ENCODE data around the gene PCK1. TPM values are rescaled to one million over a fixed set of nuclear protein-coding genes. Genes with fewer than 3 reads are reported as not detected.

The PCK1 gene
- total RNA-seq, 1 experiment from 2014 or later: 0.49 TPM

GRCh38 chr20:57612916-57613315, 52.0 kb downstream of the PCK1 start:
- H4K20me1 ChIP-seq (ENCODE audit: insufficient read depth): no peaks in the 10 kb centered on the region
- no peaks in the 10 kb centered on the region for H3K36me3 ChIP-seq (ENCODE audit: control insufficient read depth in 1 of 2, insufficient read depth in 2 of 2, low read length in 2 of 2)
- H3K4me2 ChIP-seq (ENCODE audit: low read length): no peak overlapping the region
- POLR2A ChIA-PET: no interaction called here
- DNase-seq (ENCODE audit: low read depth, low spot score): no peak
- TF ChIP-seq FOSL1 (IDR thresholded peaks at IDR 0.05; ENCODE audit: low read depth) (no peak), POLR2A (IDR thresholded peaks at IDR 0.05; ENCODE audit: borderline replicate concordance, extremely low read depth, insufficient read depth, insufficient read length) (no peak), YY1 (IDR thresholded peaks at IDR 0.05; ENCODE audit: extremely low read depth, insufficient replicate concordance, low read depth, low read length) (no peak), JUND (IDR thresholded peaks at IDR 0.05) (no peak), SP1 (IDR thresholded peaks at IDR 0.05; ENCODE audit: low read depth) (no peak), RAD21 (IDR thresholded peaks at IDR 0.05; ENCODE audit: low read depth) (no peak), SRF (IDR thresholded peaks at IDR 0.05; ENCODE audit: low read depth) (no peak), CBX3 (IDR thresholded peaks at IDR 0.05; ENCODE audit: low read depth) (no peak), TCF7L2 (IDR thresholded peaks at IDR 0.05; ENCODE audit: borderline replicate concordance, extremely low read depth, insufficient read depth, insufficient read length) (no peak), ZNF274 (IDR thresholded peaks at IDR 0.05; ENCODE audit: low read depth, low read length) (no peak)
- TF ChIP-seq, protein P1, sequence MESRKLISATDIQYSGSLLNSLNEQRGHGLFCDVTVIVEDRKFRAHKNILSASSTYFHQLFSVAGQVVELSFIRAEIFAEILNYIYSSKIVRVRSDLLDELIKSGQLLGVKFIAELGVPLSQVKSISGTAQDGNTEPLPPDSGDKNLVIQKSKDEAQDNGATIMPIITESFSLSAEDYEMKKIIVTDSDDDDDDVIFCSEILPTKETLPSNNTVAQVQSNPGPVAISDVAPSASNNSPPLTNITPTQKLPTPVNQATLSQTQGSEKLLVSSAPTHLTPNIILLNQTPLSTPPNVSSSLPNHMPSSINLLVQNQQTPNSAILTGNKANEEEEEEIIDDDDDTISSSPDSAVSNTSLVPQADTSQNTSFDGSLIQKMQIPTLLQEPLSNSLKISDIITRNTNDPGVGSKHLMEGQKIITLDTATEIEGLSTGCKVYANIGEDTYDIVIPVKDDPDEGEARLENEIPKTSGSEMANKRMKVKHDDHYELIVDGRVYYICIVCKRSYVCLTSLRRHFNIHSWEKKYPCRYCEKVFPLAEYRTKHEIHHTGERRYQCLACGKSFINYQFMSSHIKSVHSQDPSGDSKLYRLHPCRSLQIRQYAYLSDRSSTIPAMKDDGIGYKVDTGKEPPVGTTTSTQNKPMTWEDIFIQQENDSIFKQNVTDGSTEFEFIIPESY (IDR thresholded peaks at IDR 0.05; ENCODE audit: extremely low read depth, insufficient replicate concordance, low read length): no peak
- TF ChIP-seq, protein P2, sequence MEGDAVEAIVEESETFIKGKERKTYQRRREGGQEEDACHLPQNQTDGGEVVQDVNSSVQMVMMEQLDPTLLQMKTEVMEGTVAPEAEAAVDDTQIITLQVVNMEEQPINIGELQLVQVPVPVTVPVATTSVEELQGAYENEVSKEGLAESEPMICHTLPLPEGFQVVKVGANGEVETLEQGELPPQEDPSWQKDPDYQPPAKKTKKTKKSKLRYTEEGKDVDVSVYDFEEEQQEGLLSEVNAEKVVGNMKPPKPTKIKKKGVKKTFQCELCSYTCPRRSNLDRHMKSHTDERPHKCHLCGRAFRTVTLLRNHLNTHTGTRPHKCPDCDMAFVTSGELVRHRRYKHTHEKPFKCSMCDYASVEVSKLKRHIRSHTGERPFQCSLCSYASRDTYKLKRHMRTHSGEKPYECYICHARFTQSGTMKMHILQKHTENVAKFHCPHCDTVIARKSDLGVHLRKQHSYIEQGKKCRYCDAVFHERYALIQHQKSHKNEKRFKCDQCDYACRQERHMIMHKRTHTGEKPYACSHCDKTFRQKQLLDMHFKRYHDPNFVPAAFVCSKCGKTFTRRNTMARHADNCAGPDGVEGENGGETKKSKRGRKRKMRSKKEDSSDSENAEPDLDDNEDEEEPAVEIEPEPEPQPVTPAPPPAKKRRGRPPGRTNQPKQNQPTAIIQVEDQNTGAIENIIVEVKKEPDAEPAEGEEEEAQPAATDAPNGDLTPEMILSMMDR (IDR thresholded peaks at IDR 0.05 in 2 of 3, conservative IDR thresholded peaks at IDR 0.05 in 1 of 3; ENCODE audit: borderline replicate concordance in 1 of 3, insufficient read depth in 1 of 3, low read depth in 2 of 3, low read length in 2 of 3): no peak
- H3K27ac ChIP-seq (ENCODE audit: low read depth, low read length): no peak overlapping the region
- BruUV-seq (replicated peaks): no TSS peak
- CTCF ChIA-PET: interaction anchor here (1.7 kb wide), 1 partner anchor 10 kb away, joined by 6 read pairs; no protein-coding TSS in a partner anchor
- no peaks in the 10 kb centered on the region for H3K9me2 ChIP-seq (ENCODE audit: insufficient read depth)
- H3K9me3 ChIP-seq (ENCODE audit: control insufficient read depth in 1 of 2, insufficient read depth in 1 of 2, low read depth in 1 of 2, low read length in 2 of 2): no peaks in the 10 kb centered on the region
- no peak overlapping the region for H3K4me3 ChIP-seq (replicated peaks in 1 of 2; ENCODE audit: low read depth in 1 of 2, low read length in 2 of 2)
- no peak for ATAC-seq
- RAD21 ChIA-PET (ENCODE audit: low non-redundant PET in 1 of 2, low total read pairs in 2 of 2, uncharacterized antibody in 2 of 2, unreplicated experiment in 2 of 2): no interaction called here
- H3K4me1 ChIP-seq (ENCODE audit: control insufficient read depth in 1 of 2, insufficient read depth in 2 of 2, low read length in 2 of 2): peaks cover under 1 to 6% of the 10 kb centered on the region in 2 experiments; a peak in 2 of 4 replicates
- no peaks in the 10 kb centered on the region for H3K79me2 ChIP-seq (ENCODE audit: insufficient read depth, low read length)
- intact Hi-C loops (cut with micrococcal nuclease): no loop called here
- H3K9ac ChIP-seq (ENCODE audit: low read length): no peak overlapping the region
- H2AFZ ChIP-seq (ENCODE audit: low read depth, low read length, poor library complexity, severe bottlenecking): no peak overlapping the region
- H3K27me3 ChIP-seq (ENCODE audit: insufficient read depth, low read length): peaks cover 10% of the 10 kb centered on the region; the same call in 1 of the 2 replicates

All from HCT116 (cell line).